Caco-2 (cell line): ENCODE data around the gene FAM3C. TPM values are rescaled to one million over a fixed set of nuclear protein-coding genes. Genes with fewer than 3 reads are reported as not detected.

Experiments used
- BruUV-seq: library from RNA; stranded (reverse); fragments of 400-500 nt; replicated peaks from 2 replicates; lab custom pipeline; 2021; lab: Mats Ljungman, UMichigan
- CTCF ChIA-PET: fragments of 300-600 bp; sonication (Branson Sonifier 250); formaldehyde crosslinking; loops from one replicate; lab custom pipeline; 2022; ENCODE audit warnings: antibody characterized with exemption; lab: Charles Lee
- POLR2A ChIA-PET: fragments of 300-600 bp; sonication (Branson Sonifier 250); formaldehyde crosslinking; loops from one replicate; lab custom pipeline; 2022; ENCODE audit warnings: antibody characterized with exemption; lab: Charles Lee
- DNase-seq, 2 experiments: peaks; one replicate each; pipeline versions ENCODE4 v3.0.0 to v3.0.0-alpha.2; 2020 to 2022
- H3K27me3 ChIP-seq: replicated peaks from 2 replicates; pipeline ENCODE4 v1.6.0; 2011; ENCODE audit warnings: low read length; ENCODE audit not compliant: control insufficient read depth, insufficient read depth
- H3K36me3 ChIP-seq: 2 replicates; pipeline ENCODE4 v1.5.1; 2011; ENCODE audit warnings: low read length; ENCODE audit not compliant: control insufficient read depth, insufficient read depth
- H3K4me1 ChIP-seq: fragments of 250-450 bp; sonication (Bioruptor Pico); 2 replicates; pipeline ENCODE4 v1.5.1; 2020; ENCODE audit warnings: mild to moderate bottlenecking
- H3K4me3 ChIP-seq: 2 replicates; pipeline ENCODE4 v1.5.1; 2011; ENCODE audit warnings: low read depth, mild to moderate bottlenecking, control low read depth, low read length
- H3K9me3 ChIP-seq: fragments of 250-450 bp; sonication (Bioruptor Pico); 2 replicates; pipeline ENCODE4 v1.5.1; 2020; ENCODE audit warnings: mild to moderate bottlenecking, moderate library complexity
- H3K27ac Mint-ChIP-seq: one replicate; pipeline ENCODE4 v1.8.0; 2022; ENCODE audit warnings: mixed read lengths; ENCODE audit not compliant: unreplicated experiment
- H3K27me3 Mint-ChIP-seq: one replicate; pipeline ENCODE4 v1.8.0; 2022; ENCODE audit warnings: mixed read lengths; ENCODE audit not compliant: insufficient read depth, unreplicated experiment
- H3K36me3 Mint-ChIP-seq: one replicate; pipeline ENCODE4 v1.8.0; 2022; ENCODE audit warnings: mild to moderate bottlenecking, mixed read lengths; ENCODE audit not compliant: insufficient read depth, unreplicated experiment
- H3K4me1 Mint-ChIP-seq: one replicate; pipeline ENCODE4 v1.8.0; 2022; ENCODE audit warnings: low read depth, mixed read lengths; ENCODE audit not compliant: unreplicated experiment
- H3K4me3 Mint-ChIP-seq: one replicate; pipeline ENCODE4 v1.8.0; 2022; ENCODE audit warnings: mild to moderate bottlenecking, moderate library complexity, mixed read lengths; ENCODE audit not compliant: unreplicated experiment
- H3K9me3 Mint-ChIP-seq: one replicate; pipeline ENCODE4 v1.8.0; 2022; ENCODE audit warnings: mixed read lengths; ENCODE audit not compliant: unreplicated experiment
- CTCF ChIP-seq, 2 experiments: fragments of 200-600 bp in 1 of 2; IDR thresholded peaks; 1 replicate in 1 of 2; 2 replicates in 1 of 2; pipeline versions ENCODE4 v1.5.1 to v1.8.0; 2011 to 2022; ENCODE audit warnings: antibody characterized with exemption in 1 of 2, control low read depth in 1 of 2, inconsistent platforms in 1 of 2, low read depth in 1 of 2, low read length in 1 of 2, mild to moderate bottlenecking in 1 of 2, moderate library complexity in 1 of 2; ENCODE audit not compliant: insufficient read depth in 1 of 2, severe bottlenecking in 1 of 2, unreplicated experiment in 1 of 2
- intact Hi-C: fragments of 100-400 bp; cut with micrococcal nuclease; formaldehyde crosslinking; loops from one replicate; pipeline ENCODE4 v1.10.0; 2022; ENCODE audit not compliant: unreplicated experiment
- total RNA-seq: library from RNA; stranded (reverse); gene quantifications from 2 replicates; pipeline ENCODE4 v1.2.3, GENCODE V29; 2022

Gene FAM3C
- total RNA-seq, 1 experiment from 2014 or later = 40.5 TPM

- H3K27me3 ChIP-seq = no peaks in the 10 kb centered on the region
- H3K4me1 ChIP-seq = peaks cover 10% of the 10 kb centered on the region
- intact Hi-C loops = no loop called here
- POLR2A ChIA-PET = no interaction called here
- no peak overlapping the region for H3K27ac Mint-ChIP-seq
- no peaks in the 10 kb centered on the region for H3K27me3 Mint-ChIP-seq
- DNase-seq = no peak
- BruUV-seq = no TSS peak
- no peak overlapping the region for H3K4me3 ChIP-seq
- CTCF ChIA-PET = interaction anchor here (0.5 kb wide), 1 partner anchor 15 kb away, joined by 3 read pairs; no protein-coding TSS in a partner anchor
- no peaks in the 10 kb centered on the region for H3K4me1 Mint-ChIP-seq
- H3K36me3 Mint-ChIP-seq = no peaks in the 10 kb centered on the region
- no peak overlapping the region for H3K4me3 Mint-ChIP-seq
- H3K36me3 ChIP-seq = no peaks in the 10 kb centered on the region
- no peaks in the 10 kb centered on the region for H3K9me3 ChIP-seq
- no peaks in the 10 kb centered on the region for H3K9me3 Mint-ChIP-seq
- no peak for TF ChIP-seq CTCF (IDR thresholded peaks at IDR 0.05; ENCODE audit: insufficient read depth in 1 of 2, low read depth in 1 of 2, low read length in 1 of 2, severe bottlenecking in 1 of 2, unreplicated experiment in 1 of 2)
These were observed 18.3 kb upstream of the FAM3C start for GRCh38 chr7:121414436-121414835.

GRCh38 chr7:121411597-121411979, 15.5 kb upstream of the FAM3C start:
- H3K9me3 Mint-ChIP-seq = no peaks in the 10 kb centered on the region
- Histone ChIP-seq H3K4me3 (no peak overlapping the region), H3K4me1 (peaks cover 17% of the 10 kb centered on the region), H3K27me3 (no peaks in the 10 kb centered on the region), H3K36me3 (no peaks in the 10 kb centered on the region), H3K9me3 (no peaks in the 10 kb centered on the region)
- no peak overlapping the region for H3K4me3 Mint-ChIP-seq
- CTCF ChIA-PET = interaction anchor here (0.9 kb wide), 1 partner anchor 15 kb away, joined by 3 read pairs; the partner anchor contains the start of gene FAM3C
- no TSS peak for BruUV-seq
- no peaks in the 10 kb centered on the region for H3K36me3 Mint-ChIP-seq
- intact Hi-C loops = no loop called here
- DNase-seq = no peak
- H3K4me1 Mint-ChIP-seq = peaks cover 10% of the 10 kb centered on the region
- TF ChIP-seq CTCF (IDR thresholded peaks at IDR 0.05; ENCODE audit: insufficient read depth in 1 of 2, low read depth in 1 of 2, low read length in 1 of 2, severe bottlenecking in 1 of 2, unreplicated experiment in 1 of 2) = no peak
- POLR2A ChIA-PET = no interaction called here
- H3K27ac Mint-ChIP-seq = no peak overlapping the region
- no peaks in the 10 kb centered on the region for H3K27me3 Mint-ChIP-seq

- DNase-seq = no peak
- H3K27me3 ChIP-seq = no peaks in the 10 kb centered on the region
- no peak for TF ChIP-seq CTCF (IDR thresholded peaks at IDR 0.05; ENCODE audit: insufficient read depth in 1 of 2, low read depth in 1 of 2, low read length in 1 of 2, severe bottlenecking in 1 of 2, unreplicated experiment in 1 of 2)
- no TSS peak for BruUV-seq
- Mint-ChIP-seq H3K36me3 (no peaks in the 10 kb centered on the region), H3K9me3 (no peaks in the 10 kb centered on the region), H3K4me1 (peaks cover 15% of the 10 kb centered on the region), H3K4me3 (no peak overlapping the region), H3K27ac (no peak overlapping the region), H3K27me3 (no peaks in the 10 kb centered on the region)
- CTCF ChIA-PET = interaction anchor here (0.9 kb wide), 1 partner anchor 15 kb away, joined by 3 read pairs; the partner anchor contains the start of gene FAM3C
- no peaks in the 10 kb centered on the region for H3K36me3 ChIP-seq
- peaks cover 20% of the 10 kb centered on the region for H3K4me1 ChIP-seq
- no peak overlapping the region for H3K4me3 ChIP-seq
- H3K9me3 ChIP-seq = no peaks in the 10 kb centered on the region
- POLR2A ChIA-PET = no interaction called here
- intact Hi-C loops = no loop called here
These were observed 14.9 kb upstream of the FAM3C start for GRCh38 chr7:121410829-121411596.
